Activated T-cell treated with anti-CD3 and anti-CD28 coated beads for 4 hours (primary cell): ENCODE measurements around the gene ASIC5.
"Not testable (repeated sequence)": the region's sequence is repeated elsewhere in the genome, so short reads cannot be mapped to it uniquely, and the experiment has no call there.

Experiments
- DNase-seq: peaks from one replicate; pipeline ENCODE4 v3.0.0-alpha.2; 2020

Gene ASIC5

DNA sequence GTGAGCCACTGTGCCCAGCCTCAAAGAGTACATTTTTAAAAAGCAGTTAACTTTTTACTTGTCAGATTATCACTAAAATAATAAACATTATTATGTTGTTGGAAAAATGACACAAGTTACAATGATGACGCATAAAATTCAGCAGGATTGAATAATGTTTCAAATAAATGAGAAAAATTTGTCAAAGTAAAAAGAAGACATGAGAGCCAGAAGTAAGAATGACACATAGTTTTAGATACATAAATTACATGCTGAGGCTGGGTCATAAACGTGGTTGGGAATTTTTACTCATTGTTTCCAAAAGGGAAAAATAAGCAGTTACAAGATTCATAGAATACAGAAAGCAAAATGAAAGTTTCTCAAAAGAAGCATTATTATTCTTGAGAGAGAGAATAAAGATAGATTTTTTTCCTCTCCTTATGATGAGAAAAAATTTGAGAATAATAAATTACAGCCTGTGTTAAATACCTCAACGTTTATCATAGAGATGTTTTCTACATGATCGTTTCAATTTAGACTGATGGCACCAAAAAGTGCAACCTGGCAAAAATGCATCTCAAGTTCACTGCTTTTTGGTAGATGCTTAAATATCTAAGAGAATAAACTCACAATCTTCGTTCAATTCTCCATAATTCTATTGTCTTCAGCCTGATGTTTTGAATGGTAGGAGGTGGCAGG is 66.8 kb downstream of the ASIC5 start:
- no peak for DNase-seq

DNA sequence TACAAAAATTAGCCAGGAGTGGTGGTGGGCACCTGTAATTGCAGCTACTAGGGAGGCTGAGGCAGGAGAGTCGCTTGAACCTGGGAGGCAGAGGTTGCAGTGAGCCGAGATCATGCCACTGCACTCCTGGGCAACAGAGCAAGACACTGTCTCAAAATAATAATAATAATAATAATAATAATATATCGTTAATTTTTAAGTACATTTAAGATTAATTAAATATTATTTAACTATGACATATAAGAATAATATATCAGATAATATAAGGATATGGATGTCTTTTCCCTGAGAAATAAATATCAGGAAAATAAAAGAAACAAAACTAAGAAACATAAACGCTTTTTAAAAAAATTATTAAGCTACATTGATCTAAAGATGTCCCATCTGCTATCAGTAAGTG is 68.5 kb downstream of the ASIC5 start:
- DNase-seq, result not testable (repeated sequence)

DNA sequence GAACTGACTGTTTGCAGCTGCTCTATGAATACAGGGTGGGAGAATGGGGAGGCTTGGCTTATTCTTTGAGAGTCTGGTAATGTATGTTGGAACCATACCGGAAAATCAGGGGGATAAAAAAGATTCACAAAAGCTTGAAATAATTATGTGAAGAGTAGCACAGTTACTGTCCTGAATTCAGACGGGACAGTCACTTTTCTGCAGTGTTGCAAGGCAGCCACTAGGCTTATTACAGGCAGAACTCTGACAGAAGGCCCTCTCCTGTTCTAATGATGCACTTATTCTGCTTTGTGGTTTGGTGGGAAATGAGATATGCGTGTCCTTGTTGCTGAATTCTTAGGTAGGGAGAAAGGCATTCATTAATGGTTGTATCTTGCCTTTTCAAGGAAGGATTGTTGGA is 70.1 kb downstream of the ASIC5 start:
- DNase-seq, result no peak

DNA sequence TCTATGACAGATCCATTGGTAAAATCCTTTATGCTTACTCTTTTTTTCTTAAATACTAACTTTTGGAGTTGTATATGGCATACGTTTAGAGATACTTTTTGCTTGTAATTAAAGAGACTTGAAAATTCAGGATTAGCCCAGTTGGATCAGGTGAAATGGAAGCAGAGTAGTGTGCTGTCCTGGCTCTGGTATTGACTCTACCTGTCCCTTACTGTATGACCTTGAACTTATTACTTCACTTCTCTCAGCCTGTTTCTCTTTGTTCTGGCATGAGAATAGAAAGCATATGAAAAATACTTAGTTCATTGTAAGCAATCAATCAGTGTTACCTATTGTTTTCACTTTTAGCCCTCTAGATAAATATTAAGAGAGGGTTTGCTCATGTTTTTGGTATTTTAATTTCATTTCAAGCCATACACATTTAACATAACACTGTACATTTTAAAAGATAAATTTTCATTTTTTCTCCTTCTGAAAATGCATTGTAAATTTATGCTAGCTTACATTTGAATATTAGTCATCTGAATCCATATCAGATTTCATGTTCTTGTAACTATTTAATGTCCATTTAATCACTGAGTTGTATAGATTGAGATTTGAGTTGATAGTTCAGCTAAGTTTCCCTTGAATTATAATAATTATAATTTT is 71.4 kb downstream of the ASIC5 start:
- no peak for DNase-seq

DNA sequence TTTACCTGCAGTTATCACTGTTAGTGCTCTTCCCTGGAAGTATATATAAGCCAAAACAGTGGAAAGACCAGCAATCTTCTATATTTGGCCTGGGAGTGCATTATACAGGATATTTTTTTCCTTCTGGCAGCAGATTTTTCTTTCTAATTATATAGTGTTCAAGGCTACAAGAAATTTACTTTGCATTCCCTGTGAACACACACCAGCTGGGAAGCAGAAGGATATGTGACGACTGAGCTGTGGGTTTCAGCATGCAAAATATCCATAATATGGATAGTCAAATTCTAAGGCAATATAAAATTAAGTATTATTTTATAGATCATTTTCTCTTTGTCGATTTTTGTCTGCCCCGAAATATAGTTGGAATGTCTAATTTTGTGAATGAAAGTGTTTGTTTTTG is 76.1 kb downstream of the ASIC5 start:
- DNase-seq, result no peak

DNA sequence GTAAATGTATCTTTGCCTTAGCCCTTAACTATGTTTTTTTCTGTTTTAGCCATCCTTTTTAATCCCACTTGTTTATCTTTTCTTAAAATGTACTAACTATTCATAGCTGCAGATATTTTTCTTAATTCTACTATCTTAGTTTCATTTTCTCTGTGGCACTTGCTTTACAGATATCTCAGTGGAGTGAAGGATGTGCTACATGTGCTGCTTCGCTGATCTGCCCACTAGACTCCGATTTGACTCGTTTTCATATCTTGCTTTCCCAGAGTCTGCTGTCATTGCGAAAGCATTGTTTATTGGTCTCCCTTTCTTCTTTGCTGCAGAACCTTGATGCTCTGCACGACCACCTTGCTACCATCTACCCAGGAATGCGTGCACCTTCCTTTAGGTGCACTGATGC is 76.7 kb downstream of the ASIC5 start:
- no peak for DNase-seq

DNA sequence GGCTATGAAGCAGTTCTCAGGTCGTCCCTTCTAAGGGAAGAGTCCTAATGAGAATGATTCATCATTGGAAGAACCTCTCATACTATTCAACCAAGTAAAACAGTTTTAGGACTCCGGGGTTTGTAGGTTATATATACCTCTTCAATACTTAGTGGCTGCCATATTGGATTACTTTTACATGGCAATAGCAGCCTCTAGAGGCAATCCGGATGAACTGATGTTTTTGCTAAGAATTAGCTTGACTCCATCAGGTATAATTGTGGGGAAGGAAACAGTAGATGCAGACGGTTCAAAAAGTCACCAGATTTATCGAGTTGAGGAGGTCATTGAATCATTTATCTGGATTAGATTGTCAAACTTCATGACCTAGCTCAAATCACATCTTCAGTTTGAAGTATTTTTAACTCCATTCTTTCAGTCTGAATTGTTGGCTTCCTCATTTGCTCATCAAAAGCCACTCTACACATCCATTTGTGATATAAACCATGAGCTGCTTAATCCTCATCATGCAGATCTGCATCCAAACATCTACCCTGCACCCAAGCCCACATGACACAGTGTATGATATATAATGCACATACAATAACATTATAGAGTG is 78.9 kb downstream of the ASIC5 start:
- DNase-seq, result no peak

DNA sequence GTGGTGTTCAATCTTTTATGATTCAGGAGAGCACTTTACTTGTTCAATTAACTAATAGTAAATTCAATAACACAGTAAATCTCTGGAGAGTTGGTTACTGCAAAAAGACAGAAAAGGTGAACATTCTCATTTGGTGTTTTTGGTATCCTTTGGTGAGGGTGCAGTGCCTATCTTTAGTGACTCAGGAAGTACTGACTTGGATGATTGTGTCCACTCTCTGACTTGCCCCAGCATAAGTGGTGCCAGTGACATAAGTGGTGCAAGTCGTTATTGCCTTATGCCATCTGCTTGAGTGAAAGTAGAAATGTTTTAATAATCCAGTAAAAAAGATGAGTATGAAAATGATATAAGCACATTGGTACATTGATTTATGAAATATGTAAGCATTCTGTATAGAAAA is 80.2 kb downstream of the ASIC5 start:
- no peak for DNase-seq

DNA sequence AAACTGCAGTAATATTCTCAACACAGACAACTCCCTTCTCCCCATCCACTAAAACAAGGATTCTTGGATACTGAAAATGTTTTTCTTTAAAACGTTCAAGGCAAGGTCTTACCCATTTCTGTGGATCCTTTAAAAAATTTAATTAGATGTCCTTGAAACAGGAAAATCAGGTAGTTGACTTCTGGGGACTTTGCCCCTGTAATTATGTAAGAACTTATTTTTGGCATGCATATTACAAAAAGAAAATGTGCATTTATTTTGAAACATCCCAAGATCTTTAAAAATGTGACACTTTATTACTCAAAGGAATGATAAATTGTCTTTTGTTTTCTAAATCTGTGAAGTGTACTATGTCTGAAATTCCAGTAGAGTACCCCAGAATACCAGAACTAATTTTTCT is 81.4 kb downstream of the ASIC5 start:
- no peak for DNase-seq

DNA sequence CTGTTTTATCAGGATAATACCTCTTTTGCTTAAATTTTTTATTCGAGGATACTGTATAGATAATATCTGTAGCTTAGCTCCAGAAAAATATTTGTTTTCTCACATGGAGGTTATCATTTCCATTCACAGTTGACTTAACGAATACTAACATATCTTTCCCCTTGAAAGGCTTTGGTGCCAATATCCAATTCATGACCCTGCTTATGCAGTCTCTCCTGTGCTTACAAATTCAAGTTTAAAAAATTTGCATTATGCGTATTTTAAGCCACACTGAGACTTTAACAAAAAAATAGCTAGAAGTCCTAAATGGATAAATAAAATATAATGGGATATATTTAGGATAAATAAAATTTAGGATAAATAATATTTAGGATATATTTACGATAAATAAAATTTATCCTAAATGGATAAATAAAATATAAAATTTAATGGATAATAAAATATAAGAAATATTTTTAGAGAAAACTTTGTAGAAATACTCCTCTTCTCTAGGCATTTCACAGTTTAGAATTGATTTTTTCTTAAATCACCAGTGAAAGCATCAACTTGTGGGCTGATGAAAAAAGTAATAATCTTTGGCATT is 84.7 kb downstream of the ASIC5 start:
- DNase-seq, result no peak

DNA sequence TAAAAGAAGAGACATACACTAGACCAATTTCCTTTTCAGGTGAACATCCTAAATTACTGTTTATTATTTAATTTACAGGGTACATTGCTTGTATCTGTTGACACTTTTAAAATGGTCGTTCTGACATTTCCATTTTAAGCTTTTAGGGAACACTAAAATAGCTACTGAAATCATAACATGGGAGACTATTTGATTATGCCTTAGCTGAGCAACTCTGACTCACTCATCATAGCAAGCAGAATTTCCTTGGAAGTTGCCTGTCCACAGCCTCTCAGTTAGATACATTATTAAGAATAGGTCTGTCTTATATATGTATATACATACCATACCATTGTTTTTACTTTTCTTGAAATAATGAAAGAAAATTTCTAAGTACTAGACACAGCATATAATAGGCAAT is 85.3 kb downstream of the ASIC5 start:
- no peak for DNase-seq
